Measurements from ENCODE around the gene CCDC3. TPM values are rescaled to one million over a fixed set of nuclear protein-coding genes. Genes with fewer than 3 reads are reported as not detected.

Gene CCDC3
- total and polyA plus RNA-seq, 7 donors: 0.46 to 6.9 (median 3.1) TPM

DNA sequence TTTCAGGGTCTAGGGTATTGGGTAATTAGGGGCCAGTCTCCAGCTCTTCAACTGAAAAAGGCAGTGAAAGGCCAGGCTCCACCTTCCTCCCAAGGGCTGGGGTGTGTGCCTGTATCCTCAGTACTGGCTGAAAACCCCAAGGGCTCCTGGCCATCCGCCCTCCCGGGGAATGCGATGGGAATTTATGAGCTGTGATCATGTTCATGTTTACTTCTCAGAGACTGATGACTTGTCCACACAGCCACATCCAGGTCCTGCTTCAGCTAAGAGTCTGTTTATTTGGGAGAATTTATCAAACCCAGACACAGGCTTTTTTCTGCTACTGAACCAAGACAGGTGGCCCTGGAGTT lies 91.7 kb downstream of the CCDC3 start:
- TF ChIP-seq EP300 (IDR thresholded peaks at IDR 0.05) (no peak), POLR2AphosphoS5 (IDR thresholded peaks at IDR 0.05) (peak in 1 of 4 donors; percentile 7)
- no peak overlapping the region for H3K27ac ChIP-seq
- H3K4me3 ChIP-seq: no peak overlapping the region
- H3K27me3 ChIP-seq: no peaks in the 10 kb centered on the region
- no peaks in the 10 kb centered on the region for H3K9me3 ChIP-seq
- no peaks in the 10 kb centered on the region for H3K36me3 ChIP-seq
- DNase-seq: peak; percentile 83
- WGBS, 2 donors: 10 to 46% methylated on average over 3 of the region's 3 CpGs
- peaks cover 0 to 11% (median 0%) of the 10 kb centered on the region in 4 donors for H3K4me1 ChIP-seq
- intact Hi-C loops (cut with DNase I): no loop called here

DNA sequence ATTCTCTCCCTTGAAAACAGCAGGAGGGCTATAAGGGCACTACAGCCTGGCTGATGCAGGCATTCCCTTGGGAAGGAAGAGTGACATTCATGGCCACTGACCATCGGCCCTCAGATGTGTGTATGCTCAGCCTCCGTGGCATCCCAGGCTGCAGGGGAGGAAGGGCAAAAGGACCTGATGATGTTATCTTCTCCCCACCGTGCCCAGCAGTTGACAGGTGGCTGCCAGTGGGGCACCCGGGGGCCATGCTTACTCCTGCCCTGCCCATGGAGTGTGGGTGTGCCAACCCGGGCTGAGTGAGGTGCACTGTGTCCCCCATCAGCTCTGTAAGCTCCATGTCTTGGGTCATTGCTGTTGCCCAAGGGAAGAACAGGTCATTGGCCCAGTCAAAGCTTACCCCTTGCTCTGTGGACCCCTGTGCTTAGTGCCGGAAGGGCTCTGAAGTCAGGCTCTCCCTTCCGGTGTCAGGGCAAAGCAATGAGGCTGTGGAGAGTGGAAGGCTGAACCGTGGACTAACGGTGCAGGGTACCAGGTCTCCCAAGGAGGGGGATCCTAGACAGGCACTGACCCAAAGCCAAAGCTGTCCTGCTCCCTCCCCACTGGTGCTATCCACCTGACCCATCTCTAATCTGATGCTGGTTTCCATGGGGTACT lies 92.2 kb downstream of the CCDC3 start:
- no peak for TF ChIP-seq CTCF (IDR thresholded peaks at IDR 0.05)
- TF ChIP-seq POLR2A (IDR thresholded peaks at IDR 0.05): no peak
- TF ChIP-seq POLR2AphosphoS5 (IDR thresholded peaks at IDR 0.05): no peak
- TF ChIP-seq EP300 (IDR thresholded peaks at IDR 0.05): no peak
- Histone ChIP-seq H3K9me3 (no peaks in the 10 kb centered on the region), H3K27ac (no peak overlapping the region), H3K4me3 (no peak overlapping the region), H3K36me3 (no peaks in the 10 kb centered on the region), H3K27me3 (no peaks in the 10 kb centered on the region), H3K4me1 (peaks cover 0 to 11% (median 0%) of the 10 kb centered on the region in 4 donors)
- 71 to 78% methylated on average over 9 of the region's 9 CpGs for WGBS, 2 donors
- intact Hi-C loops (cut with DNase I): no loop called here
- DNase-seq: no peak

DNA sequence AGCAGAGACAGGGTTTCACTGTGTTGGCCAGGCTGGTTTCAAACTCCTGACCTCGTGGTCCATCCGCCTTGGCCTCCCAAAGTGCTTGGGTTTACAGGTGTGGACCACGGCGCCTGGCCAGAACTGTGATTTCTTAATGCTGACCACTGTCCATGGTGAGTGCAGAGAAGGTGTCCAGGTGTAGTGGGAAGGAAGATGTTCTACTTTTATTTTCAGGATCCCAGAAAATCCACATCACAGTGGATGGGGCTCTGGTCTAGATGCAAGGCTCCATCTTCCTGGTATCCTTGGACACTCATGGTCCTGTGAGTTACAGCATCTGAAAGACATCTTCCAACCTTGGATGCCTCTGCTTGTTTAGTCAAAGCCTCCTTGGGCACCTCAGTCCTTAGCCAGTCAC lies 92.7 kb downstream of the CCDC3 start:
- TF ChIP-seq CTCF (IDR thresholded peaks at IDR 0.05) (no peak), POLR2AphosphoS5 (IDR thresholded peaks at IDR 0.05) (no peak), POLR2A (IDR thresholded peaks at IDR 0.05) (no peak), EP300 (IDR thresholded peaks at IDR 0.05) (no peak)
- peaks cover 0 to 11% (median 0%) of the 10 kb centered on the region in 4 donors for H3K4me1 ChIP-seq
- no peaks in the 10 kb centered on the region for H3K9me3 ChIP-seq
- DNase-seq: no peak
- intact Hi-C loops (cut with DNase I): no loop called here
- no peak overlapping the region for H3K4me3 ChIP-seq
- H3K27me3 ChIP-seq: no peaks in the 10 kb centered on the region
- WGBS, 2 donors: 93 to 95% methylated on average over 4 of the region's 4 CpGs
- H3K27ac ChIP-seq: no peak overlapping the region
- no peaks in the 10 kb centered on the region for H3K36me3 ChIP-seq

GRCh38 chr10:12907656-12908055 lies 93.9 kb downstream of the CCDC3 start:
- no peak for DNase-seq
- no peaks in the 10 kb centered on the region for H3K27me3 ChIP-seq
- H3K36me3 ChIP-seq: no peaks in the 10 kb centered on the region
- H3K9me3 ChIP-seq: no peaks in the 10 kb centered on the region
- H3K4me3 ChIP-seq: no peak overlapping the region
- H3K27ac ChIP-seq: peak overlapping the region in 1 of 4 donors; percentile 8
- TF ChIP-seq POLR2AphosphoS5 (IDR thresholded peaks at IDR 0.05) (no peak), EP300 (IDR thresholded peaks at IDR 0.05) (no peak), POLR2A (IDR thresholded peaks at IDR 0.05) (no peak), CTCF (IDR thresholded peaks at IDR 0.05) (no peak)
- 79 to 83% methylated on average over 4 of the region's 4 CpGs for WGBS, 2 donors
- intact Hi-C loops (cut with DNase I): no loop called here
- H3K4me1 ChIP-seq: peaks cover 0 to 11% (median 0%) of the 10 kb centered on the region in 4 donors

GRCh38 chr10:12906051-12906541 lies 95.4 kb downstream of the CCDC3 start:
- WGBS, 2 donors: 77 to 80% methylated on average over 13 of the region's 13 CpGs
- no peak overlapping the region for H3K4me3 ChIP-seq
- no peaks in the 10 kb centered on the region for H3K27me3 ChIP-seq
- TF ChIP-seq CTCF (IDR thresholded peaks at IDR 0.05) (no peak), POLR2AphosphoS5 (IDR thresholded peaks at IDR 0.05) (peak in 1 of 4 donors; percentile 4)
- no peak for DNase-seq
- intact Hi-C loops (cut with DNase I): no loop called here
- H3K9me3 ChIP-seq: no peaks in the 10 kb centered on the region
- no peaks in the 10 kb centered on the region for H3K36me3 ChIP-seq
- H3K4me1 ChIP-seq: peaks cover 0 to 11% (median 0%) of the 10 kb centered on the region in 4 donors
- peak overlapping the region in 1 of 4 donors; percentile 23 for H3K27ac ChIP-seq

Data from sigmoid colon (tissue), 7 donors.